WTC11 (cell line): ENCODE data around the gene UBC.

Experiments used
- E2F4 ChIP-seq: sonication (generic); formaldehyde crosslinking; IDR thresholded peaks from 2 replicates; pipeline ENCODE4 v1.8.1; 2022; ENCODE audit warnings: low read depth, mild to moderate bottlenecking, moderate library complexity, missing genetic modification reagents, borderline replicate concordance
- FOXP1 ChIP-seq: sonication (generic); formaldehyde crosslinking; IDR thresholded peaks from 2 replicates; pipeline ENCODE4 v1.8.0; 2022; ENCODE audit warnings: missing genetic modification reagents, mild to moderate bottlenecking, moderate library complexity, borderline replicate concordance
- NR3C1 ChIP-seq: sonication (generic); formaldehyde crosslinking; conservative IDR thresholded peaks from 2 replicates; pipeline ENCODE4 v1.8.1; 2023; ENCODE audit warnings: low read depth, mild to moderate bottlenecking, missing genetic modification reagents
- PRRX2 ChIP-seq: fragments of 250-450 bp; sonication (Bioruptor Pico); IDR thresholded peaks from 2 replicates; pipeline ENCODE4 v1.8.0; 2021; ENCODE audit warnings: mild to moderate bottlenecking
- TEAD4 ChIP-seq: sonication (generic); formaldehyde crosslinking; IDR thresholded peaks from 2 replicates; pipeline ENCODE4 v1.8.0; 2022; ENCODE audit warnings: mild to moderate bottlenecking, missing genetic modification reagents
- TP53 ChIP-seq: sonication (generic); formaldehyde crosslinking; IDR thresholded peaks from 2 replicates; pipeline ENCODE4 v1.8.1; 2023; ENCODE audit warnings: mild to moderate bottlenecking, missing genetic modification reagents
- ZNF263 ChIP-seq: sonication (generic); formaldehyde crosslinking; IDR thresholded peaks from 2 replicates; pipeline ENCODE4 v1.8.1; 2022; ENCODE audit warnings: low read depth, mild to moderate bottlenecking, moderate library complexity, missing genetic modification reagents
- ZNF396 ChIP-seq: fragments of 250-450 bp; sonication (Bioruptor Pico); IDR thresholded peaks from 2 replicates; pipeline ENCODE4 v1.8.0; 2021; ENCODE audit warnings: mild to moderate bottlenecking, moderate library complexity, borderline replicate concordance
- TF ChIP-seq, protein P1 (sequence below): fragments of 200-600 bp; IDR thresholded peaks from 2 replicates; pipeline ENCODE4 v1.8.0; 2022; ENCODE audit warnings: antibody characterized with exemption
- TF ChIP-seq, protein P2 (sequence below): sonication (generic); formaldehyde crosslinking; IDR thresholded peaks from 2 replicates; pipeline ENCODE4 v1.8.1; 2022; ENCODE audit warnings: mild to moderate bottlenecking, moderate library complexity, missing genetic modification reagents

DNA sequence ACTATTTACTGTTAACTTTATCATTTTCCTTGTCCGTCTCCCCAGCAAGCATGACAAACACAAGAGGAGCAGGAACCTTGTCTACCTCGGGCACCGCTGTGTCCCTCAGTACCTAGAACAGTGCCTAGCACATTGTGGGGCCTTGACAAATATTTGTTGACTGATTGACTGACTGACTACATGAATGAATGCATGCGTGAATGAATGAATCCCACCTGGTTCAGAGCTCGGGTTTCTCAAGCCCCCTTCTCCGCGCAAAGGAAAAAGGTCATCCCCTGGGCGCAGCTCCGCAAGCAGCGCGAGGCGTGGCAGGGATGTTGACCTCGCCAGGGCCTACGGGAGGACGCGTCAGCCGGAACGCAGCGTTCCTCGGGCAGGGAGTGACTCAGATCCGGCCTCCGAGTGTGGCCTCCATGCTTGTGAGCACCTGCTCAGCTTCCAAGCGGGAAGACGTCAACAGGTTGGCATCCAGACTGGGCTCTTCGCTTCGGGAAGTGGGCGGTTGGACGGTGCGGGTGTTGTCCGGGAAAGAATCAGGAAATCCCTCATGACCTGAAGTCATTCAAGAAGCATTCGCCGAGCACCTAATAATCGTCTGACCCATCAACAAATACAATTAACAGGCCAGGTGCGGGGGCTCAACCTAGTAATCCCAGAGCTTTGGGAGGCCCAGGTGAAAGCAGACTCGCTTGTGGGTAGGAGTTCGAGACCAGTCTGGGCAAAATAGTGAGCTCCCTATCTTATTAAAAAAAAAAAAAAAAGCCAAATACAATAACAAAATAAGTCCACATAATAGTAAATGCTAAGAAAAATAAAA, 13.9 kb upstream of the UBC start:
- TF ChIP-seq ZNF396 (CRISPR knock-in tag): no peak
- no peak for TF ChIP-seq E2F4 (CRISPR knock-in tag)
- TF ChIP-seq, protein P1, sequence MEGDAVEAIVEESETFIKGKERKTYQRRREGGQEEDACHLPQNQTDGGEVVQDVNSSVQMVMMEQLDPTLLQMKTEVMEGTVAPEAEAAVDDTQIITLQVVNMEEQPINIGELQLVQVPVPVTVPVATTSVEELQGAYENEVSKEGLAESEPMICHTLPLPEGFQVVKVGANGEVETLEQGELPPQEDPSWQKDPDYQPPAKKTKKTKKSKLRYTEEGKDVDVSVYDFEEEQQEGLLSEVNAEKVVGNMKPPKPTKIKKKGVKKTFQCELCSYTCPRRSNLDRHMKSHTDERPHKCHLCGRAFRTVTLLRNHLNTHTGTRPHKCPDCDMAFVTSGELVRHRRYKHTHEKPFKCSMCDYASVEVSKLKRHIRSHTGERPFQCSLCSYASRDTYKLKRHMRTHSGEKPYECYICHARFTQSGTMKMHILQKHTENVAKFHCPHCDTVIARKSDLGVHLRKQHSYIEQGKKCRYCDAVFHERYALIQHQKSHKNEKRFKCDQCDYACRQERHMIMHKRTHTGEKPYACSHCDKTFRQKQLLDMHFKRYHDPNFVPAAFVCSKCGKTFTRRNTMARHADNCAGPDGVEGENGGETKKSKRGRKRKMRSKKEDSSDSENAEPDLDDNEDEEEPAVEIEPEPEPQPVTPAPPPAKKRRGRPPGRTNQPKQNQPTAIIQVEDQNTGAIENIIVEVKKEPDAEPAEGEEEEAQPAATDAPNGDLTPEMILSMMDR: no peak
- TF ChIP-seq, protein P2, sequence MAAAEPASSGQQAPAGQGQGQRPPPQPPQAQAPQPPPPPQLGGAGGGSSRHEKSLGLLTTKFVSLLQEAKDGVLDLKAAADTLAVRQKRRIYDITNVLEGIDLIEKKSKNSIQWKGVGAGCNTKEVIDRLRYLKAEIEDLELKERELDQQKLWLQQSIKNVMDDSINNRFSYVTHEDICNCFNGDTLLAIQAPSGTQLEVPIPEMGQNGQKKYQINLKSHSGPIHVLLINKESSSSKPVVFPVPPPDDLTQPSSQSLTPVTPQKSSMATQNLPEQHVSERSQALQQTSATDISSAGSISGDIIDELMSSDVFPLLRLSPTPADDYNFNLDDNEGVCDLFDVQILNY: no peak
- TF ChIP-seq NR3C1 (CRISPR knock-in tag): no peak
- TF ChIP-seq PRRX2: no peak
- TF ChIP-seq FOXP1 (CRISPR knock-in tag): no peak
- TF ChIP-seq TEAD4 (CRISPR knock-in tag): no peak
- no peak for TF ChIP-seq TP53
- no peak for TF ChIP-seq ZNF263 (CRISPR knock-in tag)
